T-helper 1 cell (primary cell): Measurements from ENCODE around the gene PDIK1L.

Experiments used
- DNase-seq, 5 donors: peaks; one replicate each; pipeline ENCODE4 v3.0.0-alpha.2; 2012 to 2020

Gene PDIK1L

GRCh38 chr1:26124418-26125331 is 13.1 kb downstream of the PDIK1L start:
- DNase-seq: no peak

- no peak for DNase-seq
Measured at GRCh38 chr1:26125382-26125781, 13.8 kb downstream of the PDIK1L start.

- DNase-seq: no peak
Measured at GRCh38 chr1:26125946-26126320, 14.3 kb downstream of the PDIK1L start.

- peak in 4 of 5 donors; percentile 44 to 96 (median 52) for DNase-seq
Measured at GRCh38 chr1:26126321-26127084, 14.9 kb downstream of the PDIK1L start.

- DNase-seq: peak in 1 of 5 donors; percentile 22
Measured at GRCh38 chr1:26127235-26128163, 15.9 kb downstream of the PDIK1L start.

GRCh38 chr1:26129778-26130177 is 18.2 kb downstream of the PDIK1L start:
- DNase-seq: no peak

- DNase-seq: no peak
Measured at GRCh38 chr1:26130695-26131094, 19.1 kb downstream of the PDIK1L start.

- no peak for DNase-seq
Measured at GRCh38 chr1:26132128-26132833, 20.7 kb downstream of the PDIK1L start.

GRCh38 chr1:26132834-26133167 is 21.2 kb downstream of the PDIK1L start:
- DNase-seq: no peak

- no peak for DNase-seq
Measured at GRCh38 chr1:26134466-26134865, 22.8 kb downstream of the PDIK1L start.

- DNase-seq: no peak
Measured at GRCh38 chr1:26138974-26139558, 27.4 kb downstream of the PDIK1L start.

- DNase-seq: no peak
Measured at GRCh38 chr1:26142159-26142558, 30.5 kb downstream of the PDIK1L start.

GRCh38 chr1:26145041-26145959 is 33.7 kb downstream of the PDIK1L start:
- peak; percentile 42 to 70 (median 60) for DNase-seq

- DNase-seq: no peak
Measured at GRCh38 chr1:26145960-26146294, 34.3 kb downstream of the PDIK1L start.

- DNase-seq: no peak
Measured at GRCh38 chr1:26148887-26149286, 37.3 kb downstream of the PDIK1L start.

- DNase-seq: no peak
Measured at GRCh38 chr1:26153966-26154532, 42.4 kb downstream of the PDIK1L start.

GRCh38 chr1:26154750-26155149 is 43.1 kb downstream of the PDIK1L start:
- DNase-seq: no peak

GRCh38 chr1:26155370-26156284 is 44.0 kb downstream of the PDIK1L start:
- no peak for DNase-seq
